K562 (cell line): ENCODE results near the gene NT5C. TPM values are rescaled to one million over a fixed set of nuclear protein-coding genes. Genes with fewer than 3 reads are reported as not detected.

ENCODE experiments used
- ATAC-seq: fragments of 200-7000 bp; cut with Tn5 transposase; 3 replicates; pipeline ENCODE4 v1.9.1; 2020; ENCODE audit warnings: moderate library complexity
- BruUV-seq: library from RNA; stranded (reverse); fragments of 400-500 nt; replicated peaks from 2 replicates; lab custom pipeline; 2021; lab: Mats Ljungman, UMichigan
- CTCF ChIA-PET: fragments of 300-600 bp; formaldehyde crosslinking; extraction: SDS; loops from one replicate; lab custom pipeline; 2021; ENCODE audit warnings: low intra/inter-chr PET ratio; lab: Yijun Ruan, JAX
- POLR2A ChIA-PET: fragments of 300-600, 350-650 bp; sonication (Branson Sonifier 250); formaldehyde crosslinking; extraction: SDS; loops from one replicate; lab custom pipeline; 2021; ENCODE audit warnings: antibody characterized with exemption, inconsistent platforms; lab: Yijun Ruan, JAX
- DNase-seq, 4 experiments: peaks; one replicate each; pipeline versions ENCODE4 v3.0.0 to v3.0.0-alpha.2; 2011 to 2018; ENCODE audit warnings: low spot score in 3 of 4, mixed read lengths in 3 of 4; ENCODE audit errors: extremely low read depth in 1 of 4
- FAIRE-seq: peaks from 2 replicates; lab custom pipeline; 2011; peaks lifted over from hg19 to GRCh38; lab: Jason Lieb, UNC
- H2AFZ ChIP-seq: 2 replicates; pipeline ENCODE4 v1.6.0; 2011; ENCODE audit warnings: low read depth, low read length, control low read depth, inconsistent platforms
- H3K27ac ChIP-seq: fragments of 200-600 bp; 3 replicates; pipeline ENCODE4 v1.8.0; 2011; ENCODE audit warnings: low read depth, mild to moderate bottlenecking, control low read depth, inconsistent platforms, low read length, moderate library complexity, mixed read lengths; ENCODE audit errors: extremely low read depth
- H3K27me3 ChIP-seq, 2 experiments: fragments of 300-600 bp in 1 of 2; 2 replicates in 1 of 2; 3 replicates in 1 of 2; pipeline versions ENCODE4 v1.6.0 to v1.8.0; 2011; ENCODE audit warnings: inconsistent platforms in 2 of 2, low read length in 2 of 2, mild to moderate bottlenecking in 1 of 2, mixed read lengths in 1 of 2, moderate library complexity in 1 of 2; ENCODE audit not compliant: control insufficient read depth in 2 of 2, insufficient read depth in 2 of 2
- H3K36me3 ChIP-seq: fragments of 300-600 bp; 3 replicates; pipeline ENCODE4 v1.8.0; 2011; ENCODE audit warnings: mild to moderate bottlenecking, low read length, inconsistent platforms; ENCODE audit not compliant: control insufficient read depth, insufficient read depth
- H3K4me1 ChIP-seq, 2 experiments: fragments of 200-600 bp in 1 of 2; replicated peaks in 1 of 2; 2 replicates in 1 of 2; 3 replicates in 1 of 2; pipeline versions ENCODE4 v1.5.1 to v1.8.0; 2011; ENCODE audit warnings: inconsistent platforms in 2 of 2, low read length in 2 of 2, mild to moderate bottlenecking in 1 of 2, mixed read lengths in 1 of 2, moderate library complexity in 1 of 2; ENCODE audit not compliant: control insufficient read depth in 2 of 2, insufficient read depth in 2 of 2
- H3K4me2 ChIP-seq: 2 replicates; pipeline ENCODE4 v1.6.1; 2011; ENCODE audit warnings: low read length, control low read depth, inconsistent platforms, mixed read lengths; ENCODE audit not compliant: insufficient read depth
- H3K4me3 ChIP-seq: fragments of 200-600 bp; sonication (generic), shearing (Covaris generic); 2 replicates; pipeline ENCODE4 v1.5.1; 2016; ENCODE audit warnings: control low read depth, inconsistent platforms
- H3K79me2 ChIP-seq: fragments of 200-600 bp; 3 replicates; pipeline ENCODE4 v1.8.0; 2011; ENCODE audit warnings: low read length, inconsistent platforms; ENCODE audit not compliant: control insufficient read depth, insufficient read depth
- H3K9ac ChIP-seq, 2 experiments: 2 replicates each; pipeline versions ENCODE4 v1.6.0 to v1.6.1; 2011; ENCODE audit warnings: low read depth in 2 of 2, low read length in 2 of 2, control low read depth in 1 of 2, inconsistent platforms in 1 of 2, mild to moderate bottlenecking in 1 of 2, mixed read lengths in 1 of 2; ENCODE audit not compliant: insufficient read depth in 1 of 2
- H3K9me1 ChIP-seq: one replicate; pipeline ENCODE4 v1.6.0; 2011; ENCODE audit warnings: inconsistent platforms, mild to moderate bottlenecking, low read length, moderate library complexity; ENCODE audit not compliant: control insufficient read depth, insufficient read depth
- H3K9me3 ChIP-seq: replicated peaks from 2 replicates; pipeline ENCODE4 v1.5.1; 2011; ENCODE audit warnings: low read depth, low read length, inconsistent platforms; ENCODE audit not compliant: control insufficient read depth, insufficient read depth
- H4K20me1 ChIP-seq: replicated peaks from 2 replicates; pipeline ENCODE4 v1.6.1; 2011; ENCODE audit warnings: low read length, inconsistent platforms, mixed read lengths; ENCODE audit not compliant: control insufficient read depth, insufficient read depth
- BRD9 ChIP-seq: fragments of 450-650 bp; IDR thresholded peaks from 2 replicates; pipeline ENCODE4 v1.6.1; 2018; ENCODE audit warnings: low read depth; ENCODE audit not compliant: partially characterized antibody
- DDX20 ChIP-seq: fragments of 450-650 bp; IDR thresholded peaks from 2 replicates; pipeline ENCODE4 v1.6.1; 2016; ENCODE audit warnings: missing genetic modification characterization, low read depth, mild to moderate bottlenecking, missing compliant biosample characterization, moderate library complexity
- ETV5 ChIP-seq: sonication (generic); formaldehyde crosslinking; IDR thresholded peaks from 2 replicates; pipeline ENCODE4 v1.4.0; 2020; ENCODE audit warnings: low read depth, mild to moderate bottlenecking, missing genetic modification reagents
- FOXJ3 ChIP-seq: sonication (generic); formaldehyde crosslinking; IDR thresholded peaks from 2 replicates; pipeline ENCODE4 v1.4.0; 2020; ENCODE audit warnings: mild to moderate bottlenecking, missing genetic modification reagents
- POLR3G ChIP-seq: IDR thresholded peaks from 2 replicates; pipeline ENCODE4 v1.6.1; 2011; ENCODE audit not compliant: insufficient read length, insufficient replicate concordance; ENCODE audit errors: extremely low read depth
- PTTG1 ChIP-seq: fragments of 450-650 bp; IDR thresholded peaks from 2 replicates; pipeline ENCODE4 v1.6.1; 2016; ENCODE audit warnings: low read depth, mild to moderate bottlenecking, missing genetic modification characterization, missing compliant biosample characterization
- SFPQ ChIP-seq: fragments of 200-400 bp; formaldehyde crosslinking; IDR thresholded peaks from 2 replicates; pipeline ENCODE4 v1.6.1; 2017; ENCODE audit warnings: mild to moderate bottlenecking, low read depth, low read length, moderate library complexity
- STAT6 ChIP-seq: sonication (generic); formaldehyde crosslinking; IDR thresholded peaks from 2 replicates; pipeline ENCODE4 v1.8.1; 2023; ENCODE audit warnings: mild to moderate bottlenecking, missing genetic modification reagents
- TAF1 ChIP-seq: IDR thresholded peaks from 2 replicates; pipeline ENCODE4 v1.6.1; 2011; ENCODE audit warnings: mild to moderate bottlenecking, low read length, moderate library complexity; ENCODE audit not compliant: insufficient read depth, control insufficient read depth, severe bottlenecking; ENCODE audit errors: extremely low read depth
- TFE3 ChIP-seq: fragments of 450-650 bp; formaldehyde crosslinking; IDR thresholded peaks from 2 replicates; pipeline ENCODE4 v1.4.0; 2020; ENCODE audit warnings: mild to moderate bottlenecking, mixed read lengths
- ZNF124 ChIP-seq: sonication (generic); formaldehyde crosslinking; IDR thresholded peaks from 2 replicates; pipeline ENCODE4 v1.8.1; 2022; ENCODE audit warnings: missing genetic modification reagents
- in situ Hi-C: fragments of 300-500 bp; cut with MboI; formaldehyde crosslinking; loops from 4 replicates; pipeline ENCODE4 v1.15.0; 2018; ENCODE audit warnings: inconsistent platforms, mixed read lengths
- intact Hi-C: fragments of 100-400 bp; cut with micrococcal nuclease; formaldehyde crosslinking; loops from 2 replicates; pipeline ENCODE4 v1.14.2; 2022
- polyA plus RNA-seq, 8 experiments: library from polyadenylated mRNA; depleted of rRNA in 4 of 8; stranded (reverse) in 5 of 8; unstranded in 3 of 8; fragments of >200 nt; fragmentation: Nextera tagmentation in 2 of 8; fragmentation: Illumina TruSeq in 1 of 8; extraction: Ambion mirVana in 2 of 8; extraction: Trizol in 1 of 8; gene quantifications; 2 replicates each; pipeline versions ENCODE4 v1.2.1 to v1.2.3, GENCODE V29; 2011 to 2014; ENCODE audit warnings: inconsistent platforms in 1 of 8, missing spikeins in 1 of 8
- total RNA-seq, 7 experiments: library from RNA; depleted of rRNA in 6 of 7; stranded (reverse); fragments of >200 nt in 6 of 7; fragmentation: Illumina TruSeq in 2 of 7; extraction: Trizol in 2 of 7; gene quantifications; 2 replicates each; pipeline versions ENCODE4 v1.2.1 to v1.2.3, GENCODE V29; 2011 to 2021; ENCODE audit warnings: low replicate concordance in 1 of 7
- TF ChIP-seq, protein P1 (sequence below): fragments of 450-650 bp; IDR thresholded peaks from 2 replicates; pipeline ENCODE4 v1.6.1; 2016; ENCODE audit warnings: low read depth, mild to moderate bottlenecking, moderate library complexity

NT5C gene
- total and polyA plus RNA-seq, 9 of the 15 experiments (the other 6 are each of a cell fraction or from before 2014, with no cell fraction given) = 2.9 to 205 (median 45.0) TPM

DNA sequence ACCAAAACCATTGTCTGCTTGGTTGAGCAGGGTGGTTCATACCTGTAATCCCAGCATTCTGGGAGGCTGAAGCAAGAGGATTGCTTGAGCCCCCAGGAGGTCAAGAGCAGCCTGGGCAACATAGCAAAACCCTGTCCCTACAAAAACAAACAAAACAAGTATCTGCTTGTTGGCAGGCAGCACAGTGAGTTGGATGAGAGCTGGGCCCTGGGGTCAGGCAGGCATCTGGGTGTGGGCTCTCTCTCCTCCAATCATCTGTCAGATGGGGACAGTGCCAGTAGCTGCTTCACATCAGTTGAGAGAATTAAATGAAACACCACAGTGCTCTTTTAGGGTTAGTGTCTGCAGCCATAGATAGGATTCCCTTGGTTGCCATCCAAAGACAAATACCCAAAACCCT lies 16.0 kb downstream of the NT5C start:
- H3K27me3 ChIP-seq = no peaks in the 10 kb centered on the region
- peaks cover 33% of the 10 kb centered on the region; the same call in 2 of the 3 replicates for H3K36me3 ChIP-seq
- no peaks in the 10 kb centered on the region for H3K9me3 ChIP-seq
- FAIRE-seq = no peak
- no peak overlapping the region for H3K4me2 ChIP-seq
- ChIA-PET POLR2A (interaction anchor here (1.1 to 2.8 kb wide), 9 partner anchors 8 to 56 kb away, joined by 3 to 28 read pairs (median 9); partner anchors contain the start of gene NT5C), CTCF (interaction anchor here (0.6 to 3.4 kb wide), 3 partner anchors 15 to 86 kb away, joined by 3 to 33 read pairs (median 5); no protein-coding TSS in a partner anchor)
- no TSS peak for BruUV-seq
- no peak overlapping the region for H2AFZ ChIP-seq
- H3K4me1 ChIP-seq = peaks cover 10 to 21% of the 10 kb centered on the region in 2 experiments
- no peak overlapping the region; a peak in 1 of 4 replicates for H3K9ac ChIP-seq
- H4K20me1 ChIP-seq = no peaks in the 10 kb centered on the region
- intact Hi-C loops (no loop called here), in situ Hi-C loops (loop anchor here (10.0 kb wide), 1 partner anchor 299 kb away; no protein-coding TSS in a partner anchor)
- ATAC-seq = no peak
- no peaks in the 10 kb centered on the region for H3K9me1 ChIP-seq
- H3K79me2 ChIP-seq = peaks cover 28% of the 10 kb centered on the region
- H3K27ac ChIP-seq = no peak overlapping the region
- H3K4me3 ChIP-seq = no peak overlapping the region
- no peak for DNase-seq
- TF ChIP-seq STAT6 (CRISPR knock-in tag) (no peak), TAF1 (no peak), POLR3G (no peak), FOXJ3 (CRISPR knock-in tag) (no peak), ETV5 (CRISPR knock-in tag) (no peak), ZNF124 (CRISPR knock-in tag) (no peak), BRD9 (no peak), SFPQ (no peak), DDX20 (tag) (no peak), TFE3 (CRISPR knock-in tag) (no peak), PTTG1 (tag) (no peak)
- TF ChIP-seq, protein P1, sequence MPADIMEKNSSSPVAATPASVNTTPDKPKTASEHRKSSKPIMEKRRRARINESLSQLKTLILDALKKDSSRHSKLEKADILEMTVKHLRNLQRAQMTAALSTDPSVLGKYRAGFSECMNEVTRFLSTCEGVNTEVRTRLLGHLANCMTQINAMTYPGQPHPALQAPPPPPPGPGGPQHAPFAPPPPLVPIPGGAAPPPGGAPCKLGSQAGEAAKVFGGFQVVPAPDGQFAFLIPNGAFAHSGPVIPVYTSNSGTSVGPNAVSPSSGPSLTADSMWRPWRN = no peak
